CD14-positive monocyte (primary cell): ENCODE measurements around the gene CR2. TPM values are rescaled to one million over a fixed set of nuclear protein-coding genes. Genes with fewer than 3 reads are reported as not detected.

Experiments used
- DNase-seq, 3 donors: peaks; one replicate each; pipeline ENCODE4 v3.0.0-alpha.2; 2011 to 2022
- H2AFZ ChIP-seq: 2 replicates; pipeline ENCODE4 v1.6.0; 2012; ENCODE audit warnings: mild to moderate bottlenecking, low read depth, low read length, inconsistent platforms; ENCODE audit not compliant: insufficient read depth, poor library complexity, severe bottlenecking
- H3K27ac ChIP-seq, 2 donors: 1 replicate in 1 of 2; 2 replicates in 1 of 2; pipeline ENCODE4 v1.5.1; 2012 to 2013; ENCODE audit warnings: low read length in 2 of 2, control low read depth in 1 of 2, inconsistent platforms in 1 of 2, low read depth in 1 of 2, mild to moderate bottlenecking in 1 of 2
- H3K27me3 ChIP-seq, 2 donors: one replicate each; pipeline versions ENCODE4 v1.6.0 to v1.6.1; 2011 to 2013; ENCODE audit warnings: low read length in 2 of 2; ENCODE audit not compliant: control insufficient read depth in 2 of 2, insufficient read depth in 2 of 2
- H3K36me3 ChIP-seq, 2 donors: replicated peaks in 1 of 2; 1 replicate in 1 of 2; 2 replicates in 1 of 2; pipeline versions ENCODE4 v1.5.1 to v1.6.1; 2012 to 2013; ENCODE audit warnings: low read length in 2 of 2, control low read depth in 1 of 2, inconsistent platforms in 1 of 2, mild to moderate bottlenecking in 1 of 2; ENCODE audit not compliant: insufficient read depth in 2 of 2, control insufficient read depth in 1 of 2
- H3K4me1 ChIP-seq, 2 donors: 1 replicate in 1 of 2; 2 replicates in 1 of 2; pipeline versions ENCODE4 v1.5.1 to v1.6.1; 2012 to 2013; ENCODE audit warnings: low read length in 2 of 2, control low read depth in 1 of 2, inconsistent platforms in 1 of 2, mild to moderate bottlenecking in 1 of 2, moderate library complexity in 1 of 2; ENCODE audit not compliant: insufficient read depth in 2 of 2, control insufficient read depth in 1 of 2
- H3K4me2 ChIP-seq: replicated peaks from 2 replicates; pipeline ENCODE3; 2012; ENCODE audit warnings: low read length, moderate library complexity, mild to moderate bottlenecking; ENCODE audit not compliant: poor library complexity, severe bottlenecking; ENCODE audit errors: extremely low read depth
- H3K4me3 ChIP-seq, 3 experiments: fragments of 200-600 bp in 1 of 3; sonication (generic) in 1 of 3; replicated peaks in 1 of 3; 1 replicate in 2 of 3; 2 replicates in 1 of 3; pipeline ENCODE4 v1.5.1; 2011 to 2013; ENCODE audit warnings: low read length in 3 of 3, mild to moderate bottlenecking in 3 of 3, control low read depth in 2 of 3, low read depth in 2 of 3, inconsistent platforms in 1 of 3, moderate library complexity in 1 of 3
- H3K79me2 ChIP-seq: 2 replicates; pipeline ENCODE4 v1.6.0; 2012; ENCODE audit warnings: mild to moderate bottlenecking, control low read depth, inconsistent platforms, low read length, moderate library complexity; ENCODE audit not compliant: insufficient read depth
- H3K9ac ChIP-seq: 2 replicates; pipeline ENCODE4 v1.6.0; 2017; ENCODE audit warnings: low read length, mild to moderate bottlenecking; ENCODE audit not compliant: insufficient read depth, poor library complexity, severe bottlenecking
- H3K9me3 ChIP-seq, 2 donors: replicated peaks in 1 of 2; 1 replicate in 1 of 2; 2 replicates in 1 of 2; pipeline versions ENCODE4 v1.5.1 to v1.6.1; 2012 to 2013; ENCODE audit warnings: low read length in 2 of 2, control low read depth in 1 of 2; ENCODE audit not compliant: control insufficient read depth in 1 of 2, insufficient read depth in 1 of 2
- H4K20me1 ChIP-seq: 2 replicates; pipeline ENCODE4 v1.6.0; 2012; ENCODE audit warnings: mild to moderate bottlenecking, low read length, control low read depth, moderate library complexity; ENCODE audit not compliant: insufficient read depth
- H3K27ac Mint-ChIP-seq, 7 donors: one replicate each; pipeline ENCODE4 v1.8.0; 2020; ENCODE audit warnings: mild to moderate bottlenecking in 7 of 7, mixed read lengths in 7 of 7, moderate library complexity in 6 of 7, inconsistent platforms in 2 of 7
- H3K27me3 Mint-ChIP-seq, 3 donors: one replicate each; pipeline ENCODE4 v1.8.0; 2021 to 2022; ENCODE audit warnings: low read depth in 3 of 3, mild to moderate bottlenecking in 3 of 3, mixed read lengths in 3 of 3, moderate library complexity in 3 of 3, inconsistent platforms in 1 of 3
- H3K36me3 Mint-ChIP-seq, 2 donors: one replicate each; pipeline ENCODE4 v1.8.0; 2020; ENCODE audit warnings: mixed read lengths in 2 of 2, inconsistent platforms in 1 of 2, mild to moderate bottlenecking in 1 of 2
- H3K4me1 Mint-ChIP-seq: one replicate; pipeline ENCODE4 v1.8.0; 2020; ENCODE audit warnings: mild to moderate bottlenecking, mixed read lengths
- H3K4me3 Mint-ChIP-seq, 2 donors: one replicate each; pipeline ENCODE4 v1.8.0; 2020; ENCODE audit warnings: mild to moderate bottlenecking in 2 of 2, mixed read lengths in 2 of 2, moderate library complexity in 1 of 2
- H3K9me3 Mint-ChIP-seq, 7 donors: one replicate each; pipeline ENCODE4 v1.8.0; 2020 to 2022; ENCODE audit warnings: mixed read lengths in 7 of 7, mild to moderate bottlenecking in 6 of 7, moderate library complexity in 6 of 7, inconsistent platforms in 2 of 7
- WGBS: methylation state at CpG from one replicate; pipeline ENCODE4 v1.1.5; 2013; ENCODE audit warnings: missing lambda C conversion rate; ENCODE audit not compliant: insufficient coverage; 5-methylcytosine and 5-hydroxymethylcytosine counted together
- intact Hi-C, 2 donors: fragments of 100-400 bp; cut with micrococcal nuclease; formaldehyde crosslinking; loops; one replicate each; pipeline versions ENCODE4 v1.15.0 to v1.15.1; 2023
- polyA plus RNA-seq, 3 donors: library from polyadenylated mRNA; depleted of rRNA in 1 of 3; unstranded in 2 of 3; stranded (reverse) in 1 of 3; fragments of 300-500 nt in 2 of 3; fragments of >200 nt in 1 of 3; fragmentation: Illumina TruSeq in 2 of 3; gene quantifications; 1 replicate in 2 of 3; 2 replicates in 1 of 3; pipeline ENCODE4 v1.2.3, GENCODE V29; 2012 to 2021
- TF ChIP-seq, protein P1 (sequence below): fragments of 200-600 bp; IDR thresholded peaks from one replicate; pipeline ENCODE4 v1.8.0; 2022; ENCODE audit warnings: antibody characterized with exemption, mild to moderate bottlenecking

Gene CR2
- polyA plus RNA-seq, 3 donors: 0.05 to 0.28 (median 0.08) TPM

DNA sequence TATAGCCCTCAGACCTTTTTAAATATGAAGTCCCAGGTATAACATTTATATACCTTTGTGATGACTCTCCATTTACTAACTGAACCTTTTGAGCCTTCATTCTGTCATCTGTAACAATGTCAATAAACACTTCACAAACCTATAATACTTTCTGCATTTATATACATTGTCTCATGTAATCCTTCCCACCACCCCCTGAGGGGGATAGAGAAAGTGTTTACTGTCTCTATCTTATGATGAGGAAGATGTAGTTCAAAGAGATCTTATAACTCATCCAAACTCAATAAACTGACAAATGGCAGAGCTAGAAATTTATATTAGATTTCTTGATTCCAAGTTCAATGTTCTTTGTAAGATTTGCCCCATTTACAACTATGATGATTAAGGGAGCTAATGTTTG is 48.3 kb upstream of the CR2 start:
- Histone ChIP-seq H3K79me2 (no peaks in the 10 kb centered on the region), H3K4me1 (peaks cover 26% of the 10 kb centered on the region in 2 donors), H3K27ac (no peak overlapping the region), H4K20me1 (no peaks in the 10 kb centered on the region), H3K27me3 (no peaks in the 10 kb centered on the region), H3K9ac (no peak overlapping the region), H3K36me3 (no peaks in the 10 kb centered on the region), H2AFZ (no peak overlapping the region), H3K4me2 (no peak overlapping the region), H3K4me3 (no peak overlapping the region), H3K9me3 (no peaks in the 10 kb centered on the region)
- H3K9me3 Mint-ChIP-seq: peaks cover 0 to 3% (median 2%) of the 10 kb centered on the region in 7 donors
- H3K27ac Mint-ChIP-seq: no peak overlapping the region
- DNase-seq: no peak
- no peaks in the 10 kb centered on the region for H3K27me3 Mint-ChIP-seq
- no peak overlapping the region for H3K4me3 Mint-ChIP-seq
- intact Hi-C loops: loop anchor here (5.0 to 10.0 kb wide), 3 partner anchors 89 to 324 kb away; partner anchors contain the start of gene C4BPB (in 1 of the 2)
- no peaks in the 10 kb centered on the region for H3K36me3 Mint-ChIP-seq
- TF ChIP-seq, protein P1, sequence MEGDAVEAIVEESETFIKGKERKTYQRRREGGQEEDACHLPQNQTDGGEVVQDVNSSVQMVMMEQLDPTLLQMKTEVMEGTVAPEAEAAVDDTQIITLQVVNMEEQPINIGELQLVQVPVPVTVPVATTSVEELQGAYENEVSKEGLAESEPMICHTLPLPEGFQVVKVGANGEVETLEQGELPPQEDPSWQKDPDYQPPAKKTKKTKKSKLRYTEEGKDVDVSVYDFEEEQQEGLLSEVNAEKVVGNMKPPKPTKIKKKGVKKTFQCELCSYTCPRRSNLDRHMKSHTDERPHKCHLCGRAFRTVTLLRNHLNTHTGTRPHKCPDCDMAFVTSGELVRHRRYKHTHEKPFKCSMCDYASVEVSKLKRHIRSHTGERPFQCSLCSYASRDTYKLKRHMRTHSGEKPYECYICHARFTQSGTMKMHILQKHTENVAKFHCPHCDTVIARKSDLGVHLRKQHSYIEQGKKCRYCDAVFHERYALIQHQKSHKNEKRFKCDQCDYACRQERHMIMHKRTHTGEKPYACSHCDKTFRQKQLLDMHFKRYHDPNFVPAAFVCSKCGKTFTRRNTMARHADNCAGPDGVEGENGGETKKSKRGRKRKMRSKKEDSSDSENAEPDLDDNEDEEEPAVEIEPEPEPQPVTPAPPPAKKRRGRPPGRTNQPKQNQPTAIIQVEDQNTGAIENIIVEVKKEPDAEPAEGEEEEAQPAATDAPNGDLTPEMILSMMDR: no peak
- peaks cover 28% of the 10 kb centered on the region for H3K4me1 Mint-ChIP-seq

DNA sequence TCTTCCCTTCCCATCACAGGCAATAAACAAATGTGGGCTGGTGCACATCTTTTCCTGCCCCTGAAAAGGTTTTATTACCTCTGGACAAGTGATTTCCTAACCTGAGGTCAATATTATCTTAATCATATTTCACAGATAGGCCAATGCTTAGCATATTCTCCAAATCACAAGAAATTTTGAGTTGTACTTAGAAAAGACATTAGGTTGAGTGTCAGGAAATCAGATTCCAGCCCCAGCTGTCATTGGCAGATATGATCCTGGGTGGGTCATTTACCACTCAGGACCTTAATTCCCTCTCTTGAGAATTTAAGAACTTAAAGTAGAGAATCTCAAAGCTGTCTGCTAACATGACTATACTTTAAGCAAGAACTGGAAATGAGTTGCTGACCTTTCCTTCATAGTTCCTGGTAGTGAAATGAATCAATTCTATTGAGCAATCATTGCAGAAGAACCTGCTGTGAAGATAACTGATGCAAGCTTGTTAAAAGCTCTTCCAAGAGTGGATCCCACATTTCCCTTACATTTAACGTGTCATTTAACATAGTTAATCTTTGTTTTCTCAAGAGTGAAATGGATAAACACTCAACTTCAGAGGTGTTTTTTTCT is 46.4 kb upstream of the CR2 start:
- Mint-ChIP-seq H3K4me3 (peak overlapping the region in 1 of 2 donors; percentile 35), H3K9me3 (peaks cover 0 to 3% (median 0%) of the 10 kb centered on the region in 7 donors), H3K27ac (peak overlapping the region; percentile 43 to 90 (median 82)), H3K27me3 (no peaks in the 10 kb centered on the region), H3K36me3 (no peaks in the 10 kb centered on the region), H3K4me1 (peaks cover 43% of the 10 kb centered on the region)
- H3K9me3 ChIP-seq: no peaks in the 10 kb centered on the region
- peaks cover 34 to 35% of the 10 kb centered on the region in 2 donors for H3K4me1 ChIP-seq
- no peaks in the 10 kb centered on the region for H3K27me3 ChIP-seq
- no peaks in the 10 kb centered on the region for H3K36me3 ChIP-seq
- no peaks in the 10 kb centered on the region for H3K79me2 ChIP-seq
- no CpG with 5 or more reads among the region's 1 CpG for WGBS
- TF ChIP-seq, protein P1: no peak
- DNase-seq: peak; percentile 61 to 87 (median 81)
- peak overlapping the region; percentile 51 for H3K4me2 ChIP-seq
- H3K27ac ChIP-seq: peak overlapping the region in 1 of 2 donors; percentile 65
- no peak overlapping the region for H3K9ac ChIP-seq
- no peak overlapping the region for H2AFZ ChIP-seq
- intact Hi-C loops: loop anchor here (5.0 to 10.0 kb wide), 3 partner anchors 90 to 325 kb away; partner anchors contain the start of gene C4BPB (in 1 of the 2)
- H3K4me3 ChIP-seq: peak overlapping the region in 1 of 3 experiments; percentile 31
- no peaks in the 10 kb centered on the region for H4K20me1 ChIP-seq
